ENCODE measurements around the gene IKZF1.

DNA sequence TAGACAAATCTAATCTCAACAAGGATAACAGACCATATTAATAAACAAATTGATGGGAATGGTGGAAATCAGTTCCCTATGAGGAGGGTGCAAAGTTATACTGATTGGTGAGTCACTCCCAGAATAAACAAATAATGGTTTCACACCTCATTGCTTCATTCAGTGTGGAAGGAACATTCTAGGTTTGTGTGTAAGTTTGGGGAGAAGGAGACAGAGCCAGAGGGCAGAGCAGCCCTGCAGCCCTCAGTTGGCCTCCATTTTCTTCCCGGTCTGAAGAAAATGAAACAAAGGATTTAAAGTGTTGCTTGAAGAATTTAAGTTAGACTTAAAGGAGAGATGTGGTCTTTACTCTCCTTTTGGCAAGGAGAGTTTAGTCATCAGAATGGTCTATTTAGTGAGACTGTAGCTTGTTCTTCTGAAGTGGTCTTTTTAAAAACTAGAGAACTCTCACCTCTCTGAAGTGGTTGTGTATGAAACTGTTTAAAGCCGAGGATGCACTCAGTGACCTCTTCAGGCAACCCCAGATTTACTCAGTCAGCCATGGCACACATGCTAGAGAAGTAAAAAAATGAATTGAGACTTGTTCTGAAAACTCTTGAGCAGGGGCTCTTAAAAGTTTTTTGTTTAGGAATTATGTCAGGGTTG lies 27.2 kb downstream of the IKZF1 start:
- TF ChIP-seq, protein P1, sequence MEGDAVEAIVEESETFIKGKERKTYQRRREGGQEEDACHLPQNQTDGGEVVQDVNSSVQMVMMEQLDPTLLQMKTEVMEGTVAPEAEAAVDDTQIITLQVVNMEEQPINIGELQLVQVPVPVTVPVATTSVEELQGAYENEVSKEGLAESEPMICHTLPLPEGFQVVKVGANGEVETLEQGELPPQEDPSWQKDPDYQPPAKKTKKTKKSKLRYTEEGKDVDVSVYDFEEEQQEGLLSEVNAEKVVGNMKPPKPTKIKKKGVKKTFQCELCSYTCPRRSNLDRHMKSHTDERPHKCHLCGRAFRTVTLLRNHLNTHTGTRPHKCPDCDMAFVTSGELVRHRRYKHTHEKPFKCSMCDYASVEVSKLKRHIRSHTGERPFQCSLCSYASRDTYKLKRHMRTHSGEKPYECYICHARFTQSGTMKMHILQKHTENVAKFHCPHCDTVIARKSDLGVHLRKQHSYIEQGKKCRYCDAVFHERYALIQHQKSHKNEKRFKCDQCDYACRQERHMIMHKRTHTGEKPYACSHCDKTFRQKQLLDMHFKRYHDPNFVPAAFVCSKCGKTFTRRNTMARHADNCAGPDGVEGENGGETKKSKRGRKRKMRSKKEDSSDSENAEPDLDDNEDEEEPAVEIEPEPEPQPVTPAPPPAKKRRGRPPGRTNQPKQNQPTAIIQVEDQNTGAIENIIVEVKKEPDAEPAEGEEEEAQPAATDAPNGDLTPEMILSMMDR (IDR thresholded peaks at IDR 0.05), result no peak
- no peak for TF ChIP-seq POLR2A (IDR thresholded peaks at IDR 0.05)

All from adrenal gland (tissue), 5 donors.